Dendritic cell treated with granulocyte-macrophage colony-stimulating factor and Interleukin-4, amounts not matched to agents 40 ng/mL and 50 ng/mL, for 4 days (primary cell): ENCODE results near the gene HDAC4.

Source experiments
- H3K27ac Mint-ChIP-seq: one replicate; pipeline ENCODE4 v1.8.0; 2022; ENCODE audit warnings: mild to moderate bottlenecking, mixed read lengths
- H3K27me3 Mint-ChIP-seq: one replicate; pipeline ENCODE4 v1.8.0; 2022; ENCODE audit warnings: mild to moderate bottlenecking, mixed read lengths
- H3K36me3 Mint-ChIP-seq: one replicate; pipeline ENCODE4 v1.8.0; 2022; ENCODE audit warnings: low read depth, mixed read lengths
- H3K4me1 Mint-ChIP-seq: one replicate; pipeline ENCODE4 v1.8.0; 2022; ENCODE audit warnings: low read depth, mixed read lengths
- H3K4me3 Mint-ChIP-seq: one replicate; pipeline ENCODE4 v1.8.0; 2022; ENCODE audit warnings: mild to moderate bottlenecking, moderate library complexity, mixed read lengths
- H3K9me3 Mint-ChIP-seq: one replicate; pipeline ENCODE4 v1.8.0; 2022; ENCODE audit warnings: mixed read lengths
- intact Hi-C: fragments of 100-400 bp; cut with micrococcal nuclease; formaldehyde crosslinking; loops from one replicate; pipeline ENCODE4 v1.15.0; 2022

The HDAC4 gene

DNA sequence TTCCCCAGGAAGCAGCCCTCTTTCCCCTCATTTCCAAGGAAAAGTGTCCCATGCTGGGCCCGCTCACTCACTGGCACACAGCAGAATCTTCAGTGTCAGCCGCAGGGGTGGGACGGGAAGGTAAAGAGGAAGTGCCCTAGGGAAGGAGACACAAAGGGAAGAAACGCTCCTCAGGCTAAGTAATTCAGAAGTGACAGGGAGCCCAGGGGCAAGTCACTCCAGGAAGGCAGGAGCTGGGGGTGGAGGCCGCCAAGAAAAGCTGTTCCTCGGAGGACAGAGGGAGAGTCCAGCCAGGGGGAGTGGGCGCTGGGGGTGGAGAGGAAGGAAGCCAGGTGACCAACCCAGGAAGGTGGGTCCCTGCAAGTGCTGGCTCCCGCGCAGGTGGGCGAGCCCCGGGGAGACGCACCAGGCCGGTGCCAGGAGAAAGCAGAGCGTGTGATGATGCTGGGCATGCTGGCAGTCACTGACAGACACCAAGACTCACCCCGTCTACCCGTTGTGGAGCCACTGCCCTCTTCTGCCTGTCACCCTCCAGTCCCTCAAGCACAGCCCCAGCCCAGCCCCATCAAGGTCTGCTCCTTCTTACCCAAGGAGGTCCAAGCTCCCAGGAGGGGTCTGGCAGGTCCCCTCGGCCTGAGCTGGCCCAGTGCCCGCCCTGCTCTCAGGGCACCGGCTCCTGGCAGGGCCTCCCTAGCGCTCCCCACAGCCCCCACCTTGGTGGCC, 21.7 kb downstream of the HDAC4 start:
- H3K9me3 Mint-ChIP-seq: no peaks in the 10 kb centered on the region
- no peaks in the 10 kb centered on the region for H3K27me3 Mint-ChIP-seq
- peaks cover 54% of the 10 kb centered on the region for H3K4me1 Mint-ChIP-seq
- peaks cover 34% of the 10 kb centered on the region for H3K36me3 Mint-ChIP-seq
- intact Hi-C loops: no loop called here
- peak overlapping the region; percentile 2 for H3K4me3 Mint-ChIP-seq
- peak overlapping the region; percentile 57 for H3K27ac Mint-ChIP-seq

DNA sequence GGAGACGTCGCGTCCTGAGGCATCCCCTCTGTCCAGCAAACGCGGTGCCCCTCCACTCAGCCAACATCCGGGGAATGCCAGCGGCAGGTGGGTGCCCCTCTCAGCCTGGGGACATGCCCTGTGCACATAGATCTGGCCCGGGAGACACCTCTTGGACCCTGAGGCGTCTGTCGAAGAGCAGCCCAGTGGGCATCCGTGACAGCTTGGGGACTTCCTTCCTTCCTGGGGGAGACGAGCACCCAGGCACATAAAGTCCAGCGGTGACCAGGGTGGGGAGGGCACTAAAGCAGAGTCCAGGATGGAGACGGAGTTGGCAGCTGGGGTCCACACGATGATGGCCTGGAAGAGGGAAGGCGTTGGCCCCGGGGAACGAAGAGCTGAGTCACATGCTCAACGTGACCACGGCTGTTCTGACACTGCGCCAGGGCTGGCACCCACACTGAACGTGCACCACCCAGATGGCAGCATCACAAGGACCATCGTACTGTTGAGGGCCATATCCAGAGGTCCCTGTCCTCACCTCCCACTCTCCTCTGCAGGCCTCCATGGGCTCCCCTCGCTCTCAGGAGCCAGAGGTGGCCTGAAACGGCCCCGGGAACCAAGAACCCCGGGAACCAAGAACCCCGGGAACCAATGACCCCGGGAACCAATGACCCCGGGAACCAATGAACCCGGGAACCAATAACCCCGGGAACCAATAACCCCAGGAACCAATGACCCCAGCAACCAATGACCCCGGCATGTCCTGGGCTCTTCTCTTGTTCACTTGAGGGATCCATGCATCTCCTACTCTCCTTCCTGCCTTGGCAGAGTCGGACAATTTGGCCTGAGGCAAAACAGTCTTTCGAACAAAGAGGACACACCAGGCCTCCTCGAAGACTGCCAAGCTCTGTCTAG, 22.6 kb downstream of the HDAC4 start:
- Mint-ChIP-seq H3K36me3 (peaks cover 28% of the 10 kb centered on the region), H3K9me3 (no peaks in the 10 kb centered on the region), H3K4me1 (peaks cover 49% of the 10 kb centered on the region), H3K4me3 (no peak overlapping the region), H3K27me3 (no peaks in the 10 kb centered on the region), H3K27ac (peak overlapping the region; percentile 57)
- intact Hi-C loops: no loop called here

DNA sequence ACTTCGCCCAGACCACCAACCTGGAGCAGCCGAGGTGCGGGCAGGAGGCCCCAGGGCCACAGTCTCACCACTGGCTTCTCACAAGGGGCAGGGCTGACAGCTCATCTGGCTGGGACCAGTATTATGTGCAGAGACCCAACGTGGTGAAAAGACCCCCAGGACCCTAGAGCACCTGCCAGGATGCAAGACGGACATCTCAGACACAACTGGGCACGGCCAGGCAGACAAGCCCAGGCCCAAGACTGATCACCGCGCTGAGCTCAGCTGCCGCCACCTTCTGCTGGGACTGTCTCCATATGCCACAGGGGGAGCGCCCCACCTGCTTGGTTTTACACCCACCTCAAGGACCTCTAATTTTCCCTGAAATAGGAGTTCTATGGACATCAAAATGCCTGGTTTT, 23.2 kb downstream of the HDAC4 start:
- intact Hi-C loops: no loop called here
- H3K4me3 Mint-ChIP-seq: no peak overlapping the region
- H3K4me1 Mint-ChIP-seq: peaks cover 42% of the 10 kb centered on the region
- H3K27me3 Mint-ChIP-seq: no peaks in the 10 kb centered on the region
- H3K9me3 Mint-ChIP-seq: no peaks in the 10 kb centered on the region
- no peak overlapping the region for H3K27ac Mint-ChIP-seq
- peaks cover 25% of the 10 kb centered on the region for H3K36me3 Mint-ChIP-seq

GRCh38 chr2:239376942-239377531, 23.8 kb downstream of the HDAC4 start:
- Mint-ChIP-seq H3K27ac (no peak overlapping the region), H3K9me3 (no peaks in the 10 kb centered on the region), H3K4me1 (peaks cover 38% of the 10 kb centered on the region), H3K27me3 (no peaks in the 10 kb centered on the region), H3K36me3 (peaks cover 25% of the 10 kb centered on the region), H3K4me3 (no peak overlapping the region)
- intact Hi-C loops: no loop called here

DNA sequence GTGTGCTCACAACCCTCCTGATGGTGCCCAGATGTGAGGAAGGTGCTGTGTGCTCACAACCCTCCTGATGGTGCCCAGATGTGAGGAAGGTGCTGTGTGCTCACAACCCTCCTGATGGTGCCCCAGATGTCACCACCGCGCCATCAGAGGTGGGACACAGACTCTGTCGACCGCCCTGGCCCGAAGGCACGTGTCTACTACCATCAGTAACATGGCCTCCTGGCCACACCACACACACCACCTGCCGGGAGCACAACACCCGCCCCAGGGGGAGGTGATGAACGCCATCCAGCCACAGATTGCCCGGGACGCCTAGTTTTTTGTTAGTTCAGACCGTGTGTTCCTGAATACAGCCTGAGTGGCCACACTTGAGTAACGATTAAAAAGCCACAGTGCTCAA, 24.5 kb downstream of the HDAC4 start:
- peaks cover 25% of the 10 kb centered on the region for H3K36me3 Mint-ChIP-seq
- no peak overlapping the region for H3K27ac Mint-ChIP-seq
- no peaks in the 10 kb centered on the region for H3K27me3 Mint-ChIP-seq
- intact Hi-C loops: no loop called here
- no peak overlapping the region for H3K4me3 Mint-ChIP-seq
- no peaks in the 10 kb centered on the region for H3K9me3 Mint-ChIP-seq
- H3K4me1 Mint-ChIP-seq: peaks cover 31% of the 10 kb centered on the region

GRCh38 chr2:239375278-239376061, 25.4 kb downstream of the HDAC4 start:
- Mint-ChIP-seq H3K27me3 (no peaks in the 10 kb centered on the region), H3K4me1 (peaks cover 24% of the 10 kb centered on the region), H3K9me3 (no peaks in the 10 kb centered on the region), H3K27ac (no peak overlapping the region), H3K36me3 (peaks cover 19% of the 10 kb centered on the region), H3K4me3 (no peak overlapping the region)
- intact Hi-C loops: no loop called here

DNA sequence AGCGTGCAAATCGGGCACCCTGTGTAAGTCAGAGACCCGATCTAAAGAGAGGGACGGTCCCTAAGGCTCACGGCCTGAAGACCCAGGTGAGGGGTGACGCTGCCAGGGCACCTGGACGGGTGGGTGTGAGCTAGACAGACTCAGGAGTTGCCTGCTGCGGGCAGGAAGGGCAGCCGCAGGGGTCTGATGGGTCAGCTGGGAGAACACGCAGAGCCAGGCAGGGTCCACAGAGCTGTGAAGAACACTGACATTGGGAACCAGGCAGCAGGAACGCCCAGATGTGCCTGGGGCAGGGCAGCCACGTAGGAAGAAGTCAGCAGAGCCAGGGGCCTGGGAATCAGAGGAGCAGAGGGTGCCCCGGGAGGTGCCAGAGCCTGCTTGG, 25.9 kb downstream of the HDAC4 start:
- Mint-ChIP-seq H3K27ac (no peak overlapping the region), H3K9me3 (no peaks in the 10 kb centered on the region), H3K4me3 (no peak overlapping the region), H3K27me3 (no peaks in the 10 kb centered on the region), H3K36me3 (peaks cover 18% of the 10 kb centered on the region), H3K4me1 (peaks cover 28% of the 10 kb centered on the region)
- intact Hi-C loops: no loop called here

DNA sequence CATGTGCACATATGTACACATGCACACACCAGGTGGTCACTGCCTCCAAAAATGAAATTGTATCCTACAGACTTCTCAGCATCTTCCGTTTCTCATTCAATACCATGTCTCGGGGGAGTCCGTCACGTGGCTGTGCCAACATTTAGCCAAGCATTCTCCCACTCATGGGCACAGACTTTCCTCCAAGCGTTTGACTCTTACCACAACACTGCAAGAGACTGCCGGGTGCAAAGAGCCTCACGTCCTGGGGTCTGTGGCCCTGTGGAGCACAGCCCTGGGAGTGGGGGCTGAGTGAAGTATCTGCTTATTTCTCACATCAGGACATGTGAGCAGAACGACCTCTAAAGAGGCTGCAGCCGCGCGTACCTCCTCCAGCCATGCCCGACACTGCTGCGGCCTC, 28.0 kb downstream of the HDAC4 start:
- no peaks in the 10 kb centered on the region for H3K9me3 Mint-ChIP-seq
- H3K4me3 Mint-ChIP-seq: no peak overlapping the region
- H3K27me3 Mint-ChIP-seq: no peaks in the 10 kb centered on the region
- no peak overlapping the region for H3K27ac Mint-ChIP-seq
- peaks cover 14% of the 10 kb centered on the region for H3K4me1 Mint-ChIP-seq
- intact Hi-C loops: no loop called here
- H3K36me3 Mint-ChIP-seq: peaks cover 9% of the 10 kb centered on the region

DNA sequence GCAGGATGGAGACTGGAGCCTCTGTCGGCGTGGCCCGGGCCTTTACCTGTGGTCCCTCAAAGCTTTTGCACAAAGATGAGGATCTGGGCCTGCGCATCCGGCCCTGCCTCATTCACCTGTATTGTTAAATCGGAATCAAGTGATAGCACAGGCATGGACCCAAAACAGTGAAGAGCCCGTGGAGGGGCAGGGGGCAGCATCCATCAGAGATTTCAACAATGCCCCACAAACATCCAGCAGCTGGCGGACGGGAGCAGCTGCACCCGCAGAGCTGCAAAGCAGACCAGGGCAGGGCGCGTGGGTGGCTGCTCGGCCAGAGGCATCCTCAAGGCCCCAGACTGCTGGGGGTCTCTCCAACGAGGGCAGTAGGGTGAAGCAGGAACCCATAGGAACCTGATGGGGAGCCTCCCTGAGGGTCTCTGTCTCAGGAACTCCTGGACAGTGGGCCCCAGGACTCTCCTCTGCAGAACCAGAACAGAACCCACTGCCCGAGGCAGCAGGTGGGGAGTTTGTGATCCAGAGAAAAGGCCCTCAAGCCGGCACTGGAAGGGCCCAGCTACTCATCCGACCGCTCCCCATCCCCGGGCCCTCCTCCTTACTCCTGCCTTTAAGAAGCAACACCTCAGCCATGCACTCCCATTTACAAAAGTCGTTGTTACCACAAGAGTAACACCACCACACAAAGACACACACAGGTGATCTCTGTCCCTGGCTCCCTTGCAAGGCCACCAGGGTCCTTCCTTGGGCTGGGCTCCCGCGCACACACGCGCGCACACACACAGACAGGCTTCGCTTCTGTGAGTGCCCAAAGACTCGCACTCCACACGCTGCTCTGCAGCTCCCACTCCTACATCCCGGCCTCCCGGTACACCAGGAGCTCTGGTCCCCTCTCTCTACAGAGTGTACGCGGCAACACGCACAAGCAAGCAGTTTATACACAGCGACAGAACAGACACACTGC, 28.8 kb downstream of the HDAC4 start:
- Mint-ChIP-seq H3K4me1 (peaks cover 13% of the 10 kb centered on the region), H3K4me3 (no peak overlapping the region), H3K27ac (no peak overlapping the region), H3K9me3 (no peaks in the 10 kb centered on the region), H3K36me3 (peaks cover under 1% of the 10 kb centered on the region), H3K27me3 (no peaks in the 10 kb centered on the region)
- intact Hi-C loops: no loop called here

GRCh38 chr2:239370876-239371725, 29.7 kb downstream of the HDAC4 start:
- intact Hi-C loops: no loop called here
- no peaks in the 10 kb centered on the region for H3K27me3 Mint-ChIP-seq
- no peaks in the 10 kb centered on the region for H3K9me3 Mint-ChIP-seq
- peaks cover 13% of the 10 kb centered on the region for H3K4me1 Mint-ChIP-seq
- H3K4me3 Mint-ChIP-seq: no peak overlapping the region
- H3K27ac Mint-ChIP-seq: no peak overlapping the region
- H3K36me3 Mint-ChIP-seq: peaks cover 3% of the 10 kb centered on the region

- intact Hi-C loops: no loop called here
- peaks cover 18% of the 10 kb centered on the region for H3K4me1 Mint-ChIP-seq
- peaks cover 10% of the 10 kb centered on the region for H3K36me3 Mint-ChIP-seq
- peak overlapping the region; percentile 71 for H3K27ac Mint-ChIP-seq
- H3K27me3 Mint-ChIP-seq: no peaks in the 10 kb centered on the region
- no peak overlapping the region for H3K4me3 Mint-ChIP-seq
- H3K9me3 Mint-ChIP-seq: no peaks in the 10 kb centered on the region
These were observed 30.4 kb downstream of the HDAC4 start for GRCh38 chr2:239370403-239370802.

GRCh38 chr2:239369631-239370161, 31.1 kb downstream of the HDAC4 start:
- intact Hi-C loops: no loop called here
- Mint-ChIP-seq H3K36me3 (peaks cover 10% of the 10 kb centered on the region), H3K4me3 (peak overlapping the region; percentile 41)

More at GRCh38 chr2:239369631-239370161, 31.1 kb downstream of the HDAC4 start:
- no peaks in the 10 kb centered on the region for H3K9me3 Mint-ChIP-seq
- H3K27me3 Mint-ChIP-seq: no peaks in the 10 kb centered on the region
- peak overlapping the region; percentile 71 for H3K27ac Mint-ChIP-seq
- peaks cover 21% of the 10 kb centered on the region for H3K4me1 Mint-ChIP-seq
